ENCODE data around the gene TBKBP1. TPM values are rescaled to one million over a fixed set of nuclear protein-coding genes. Genes with fewer than 3 reads are reported as not detected.

Gene TBKBP1
- polyA plus RNA-seq, 1 donor: 31.1 TPM

DNA sequence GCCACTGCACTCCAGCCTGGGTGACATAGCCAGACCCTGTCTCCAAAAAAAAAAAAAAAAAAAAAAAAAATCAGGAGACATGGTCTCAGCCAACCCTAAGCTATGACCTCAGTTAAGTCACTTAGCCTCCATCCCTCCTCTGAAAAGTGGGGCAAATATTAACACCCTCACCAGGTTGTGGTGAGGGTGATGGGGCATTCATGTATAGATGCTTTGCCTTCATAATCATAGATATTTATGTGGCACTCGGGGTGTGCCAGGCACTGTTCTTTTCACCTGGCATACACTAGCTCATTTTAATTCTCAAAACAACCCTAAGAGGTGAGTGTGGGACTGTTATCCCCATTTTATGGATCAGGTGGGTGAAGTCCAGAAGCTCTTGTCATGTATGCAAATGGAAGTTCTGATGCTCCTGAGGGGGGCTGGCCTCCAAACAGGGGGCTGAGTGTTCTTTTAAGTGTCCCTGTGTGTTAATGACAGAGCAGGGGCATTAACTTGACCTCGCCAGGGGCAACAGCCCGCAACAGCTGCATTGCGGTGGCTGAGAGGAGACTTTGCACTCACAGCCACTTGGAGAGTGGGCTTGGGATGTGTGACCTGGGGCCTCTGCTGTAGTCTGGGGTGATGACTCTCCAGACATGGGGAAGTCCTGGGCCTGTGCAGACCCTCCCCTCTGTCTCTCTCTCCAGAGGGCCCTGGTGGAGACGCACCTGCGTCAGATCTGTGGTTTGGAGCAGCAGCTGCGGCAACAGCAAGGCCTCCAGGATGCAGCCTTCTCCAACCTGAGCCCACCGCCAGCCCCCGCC lies 4.1 kb downstream of the TBKBP1 start:
- DNase-seq: no peak

DNA sequence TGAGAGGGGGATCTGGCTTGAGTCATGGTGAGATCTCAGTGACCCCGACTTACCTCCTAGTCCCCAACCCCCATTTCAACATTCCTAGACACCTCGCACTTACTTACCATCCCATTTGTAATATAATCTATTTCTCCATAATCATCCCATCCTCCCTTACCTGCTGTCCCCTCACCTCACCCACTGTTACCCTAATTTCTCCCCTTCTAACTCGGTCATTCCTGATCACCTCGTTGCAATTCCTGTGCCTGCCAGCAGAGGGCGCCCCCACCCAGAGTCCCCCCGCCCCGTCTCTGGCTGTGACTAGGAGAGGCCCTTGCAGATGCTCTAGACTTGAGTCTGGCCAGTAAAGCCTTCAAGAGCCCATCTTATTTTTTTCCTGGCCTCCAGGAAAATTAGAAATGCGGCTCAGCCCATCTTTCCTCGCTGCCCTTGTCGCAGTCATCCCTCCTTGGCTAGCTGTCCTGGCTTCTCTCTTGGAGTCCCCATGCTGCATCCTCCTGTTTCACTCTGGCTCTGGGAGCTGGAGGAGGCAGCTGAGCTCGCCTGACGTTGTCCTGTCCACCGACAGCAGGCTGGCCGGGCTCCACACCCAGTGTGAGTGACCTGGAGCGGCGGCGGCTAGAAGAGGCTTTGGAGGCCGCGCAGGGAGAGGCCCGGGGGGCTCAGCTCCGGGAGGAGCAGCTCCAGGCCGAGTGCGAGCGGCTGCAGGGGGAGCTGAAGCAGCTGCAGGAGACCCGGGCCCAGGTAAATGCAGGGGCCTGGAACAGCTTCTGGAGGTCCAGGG lies 5.0 kb downstream of the TBKBP1 start:
- no peak for DNase-seq

DNA sequence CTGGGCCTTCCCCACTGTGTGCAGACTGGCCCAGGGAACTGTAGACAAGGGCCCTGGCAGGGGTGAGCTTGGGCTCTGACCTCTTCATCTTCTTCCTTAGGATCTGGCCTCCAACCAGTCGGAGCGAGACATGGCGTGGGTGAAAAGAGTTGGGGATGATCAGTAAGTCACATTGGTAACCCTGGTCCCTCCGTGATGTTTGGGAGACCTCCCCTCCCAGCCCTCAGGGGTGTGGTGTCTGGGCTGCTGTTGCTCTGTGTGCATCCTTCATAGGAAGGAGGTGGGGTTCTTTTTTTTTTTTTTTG lies 5.5 kb downstream of the TBKBP1 start:
- no peak for DNase-seq

DNA sequence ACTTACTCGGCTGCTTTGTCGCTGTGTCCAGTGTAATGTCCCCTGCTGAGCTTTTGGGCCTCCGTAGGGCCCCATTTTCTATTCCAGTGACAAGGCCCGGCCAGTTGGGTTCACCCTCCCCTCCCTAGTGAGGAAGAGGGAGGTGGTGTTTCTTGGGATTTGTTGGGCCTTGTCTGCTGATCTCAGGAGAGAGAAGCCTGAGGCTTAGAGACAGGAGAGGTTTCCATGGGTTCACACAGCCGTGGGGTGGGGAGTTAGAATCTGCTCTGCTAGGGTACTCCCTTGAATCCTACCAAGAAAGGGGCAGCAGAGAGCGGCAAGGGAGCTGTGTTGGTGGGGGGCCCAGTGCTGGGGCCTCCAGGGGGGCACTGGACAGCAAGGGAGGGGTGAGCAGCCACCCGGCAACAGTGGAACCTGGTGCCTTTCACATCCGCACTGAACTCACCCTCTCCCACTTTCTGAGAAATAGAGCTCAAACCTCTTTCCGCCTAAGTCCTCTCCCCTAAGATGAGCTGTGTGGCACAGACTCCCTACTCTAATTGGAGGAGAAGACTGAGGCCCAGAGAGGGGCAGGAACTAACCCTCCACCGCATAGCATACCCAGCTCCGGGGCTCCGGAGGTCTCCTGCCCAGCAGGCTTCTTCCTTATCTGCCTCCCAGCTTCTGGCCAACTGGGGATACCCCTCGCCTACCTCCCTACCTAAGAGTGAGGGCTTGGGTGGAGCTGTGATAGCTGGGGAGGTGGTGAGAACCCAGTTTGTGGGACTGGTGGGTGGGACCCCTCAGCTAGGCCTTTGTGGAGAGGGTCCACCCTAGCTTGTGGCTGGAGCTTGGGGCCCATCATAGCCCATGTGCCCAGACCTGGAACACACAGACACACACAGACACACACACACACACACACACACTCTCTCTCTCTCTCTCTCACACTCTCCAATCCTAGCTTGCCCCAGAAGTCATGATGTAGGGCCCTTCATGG lies 6.8 kb downstream of the TBKBP1 start:
- DNase-seq: no peak

DNA sequence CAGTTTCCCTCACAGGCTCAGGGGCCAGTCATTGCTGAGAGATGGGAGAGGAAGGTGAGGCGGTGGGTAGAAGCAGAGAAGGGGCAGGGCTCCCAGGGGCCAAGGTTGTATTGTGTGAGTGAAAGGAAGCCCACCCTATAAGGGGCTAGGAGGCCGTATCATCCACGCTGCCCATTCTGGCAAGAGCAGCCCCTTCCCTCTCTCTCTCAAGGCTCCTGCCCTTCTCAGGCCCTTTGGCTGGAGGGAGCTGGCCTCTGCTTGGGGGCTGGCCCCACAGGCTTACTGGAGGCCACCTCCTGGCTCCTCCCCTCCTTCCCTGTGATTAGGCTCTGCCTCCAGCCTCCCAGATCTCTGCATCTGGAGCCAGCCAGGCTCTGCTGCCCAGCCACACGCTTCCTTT lies 7.6 kb downstream of the TBKBP1 start:
- no peak for DNase-seq

DNA sequence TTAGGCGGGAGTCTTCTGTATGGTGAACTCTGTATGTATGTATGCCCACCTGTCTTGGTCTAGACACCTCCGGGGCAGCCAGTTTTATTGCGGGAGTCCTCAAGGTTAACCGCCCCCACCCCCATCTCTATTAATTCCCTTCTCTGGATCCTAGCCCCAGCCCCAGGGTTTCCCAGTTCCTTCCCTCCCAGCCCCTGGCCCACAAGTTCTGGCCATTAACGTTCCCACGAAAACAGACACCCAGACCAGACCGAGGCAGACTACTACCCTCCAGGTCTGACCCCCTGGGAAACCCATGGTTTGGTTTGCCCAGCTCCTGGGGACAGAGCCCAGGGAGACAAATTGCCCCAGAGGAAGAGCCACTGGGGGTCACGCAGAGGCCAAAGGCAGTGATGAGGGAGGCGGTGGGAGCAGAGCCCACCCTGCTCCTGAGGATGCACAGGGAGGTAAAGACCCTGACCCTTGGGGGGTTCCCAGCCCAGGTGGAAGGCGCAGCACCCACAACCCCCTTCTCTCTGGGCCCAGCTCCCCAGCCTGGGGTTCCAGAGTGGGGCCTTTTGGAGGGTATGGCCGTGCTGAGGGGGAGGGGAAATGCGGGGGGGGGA lies 8.5 kb downstream of the TBKBP1 start:
- DNase-seq: no peak

DNA sequence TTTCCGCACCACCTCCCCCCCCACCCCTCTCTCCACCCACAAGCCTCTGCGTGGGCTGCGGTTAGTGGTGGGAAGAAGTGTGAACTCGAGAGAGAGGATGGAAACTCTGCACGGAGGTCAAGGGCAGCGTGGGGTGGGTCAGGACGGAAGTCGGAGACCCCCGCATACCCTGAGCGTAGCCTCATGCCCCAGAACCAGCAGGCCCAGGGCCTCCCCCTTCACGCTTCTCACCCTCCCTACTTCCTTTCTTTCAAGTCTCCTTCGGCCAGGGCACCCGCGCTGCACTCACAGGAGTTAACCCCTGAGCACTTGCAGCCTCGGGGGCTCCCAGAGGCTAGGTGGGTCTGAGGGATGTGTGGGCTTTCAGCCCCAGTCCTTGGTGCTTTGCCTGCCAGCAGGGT lies 9.2 kb downstream of the TBKBP1 start:
- no peak for DNase-seq

DNA sequence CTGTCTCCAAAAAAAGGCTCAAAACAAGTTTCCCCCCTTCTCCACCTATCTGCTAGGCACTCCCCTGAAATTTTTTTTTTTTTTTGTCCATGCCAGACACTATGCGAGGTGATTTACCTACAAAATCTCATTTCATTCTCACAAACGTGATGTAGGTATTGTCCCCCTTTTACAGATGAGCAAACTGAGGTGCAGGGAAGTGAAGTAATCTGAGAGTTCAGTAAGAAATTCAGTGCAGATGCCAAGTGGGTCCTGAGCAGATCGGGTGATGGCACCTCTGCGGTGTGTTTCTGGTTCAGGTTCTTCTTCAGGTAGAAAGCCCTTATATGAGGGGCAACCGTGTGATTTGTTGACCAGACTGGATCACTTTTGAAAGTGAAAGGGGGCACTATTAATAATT lies 9.7 kb downstream of the TBKBP1 start:
- no peak for DNase-seq

DNA sequence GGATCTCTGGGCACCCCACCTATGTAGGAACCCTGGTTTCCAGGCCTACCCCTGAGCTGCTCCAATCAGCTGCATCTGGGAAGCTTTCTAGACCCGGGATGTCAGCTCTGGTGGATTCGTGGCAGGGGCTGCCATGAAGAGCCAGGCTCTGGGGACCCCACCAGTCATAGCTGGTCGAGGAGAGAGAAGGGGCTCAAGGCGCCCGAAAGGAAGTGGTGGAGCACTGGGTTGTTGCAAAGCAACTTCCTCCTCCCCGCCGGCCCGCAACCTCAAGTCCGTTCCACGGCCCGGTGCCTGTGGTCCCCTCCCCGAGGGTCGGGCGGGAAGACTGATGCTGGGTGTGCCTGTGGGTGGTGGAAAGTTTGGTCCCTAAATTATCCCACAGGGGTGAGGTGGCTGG lies 10.2 kb downstream of the TBKBP1 start:
- DNase-seq: no peak

DNA sequence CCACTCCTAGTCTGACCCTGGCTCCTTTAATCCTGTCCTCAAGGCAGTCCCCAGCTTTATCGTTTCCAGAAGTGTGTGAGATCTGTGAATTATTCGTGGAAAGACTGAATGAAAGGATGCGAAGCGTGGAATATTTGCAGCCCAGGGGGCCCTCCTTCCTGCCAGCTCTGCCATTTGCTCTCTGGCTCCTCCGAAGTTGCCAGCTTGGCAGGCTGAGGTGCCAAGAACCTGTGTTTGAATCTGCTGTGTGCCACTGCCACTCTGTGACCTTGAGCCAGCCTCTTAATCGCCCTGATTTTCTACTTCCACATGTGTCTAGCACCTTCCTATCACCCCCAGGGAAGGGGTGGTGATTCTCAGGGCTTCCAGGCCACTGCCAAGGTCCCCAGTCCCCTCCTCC lies 10.8 kb downstream of the TBKBP1 start:
- DNase-seq: no peak

DNA sequence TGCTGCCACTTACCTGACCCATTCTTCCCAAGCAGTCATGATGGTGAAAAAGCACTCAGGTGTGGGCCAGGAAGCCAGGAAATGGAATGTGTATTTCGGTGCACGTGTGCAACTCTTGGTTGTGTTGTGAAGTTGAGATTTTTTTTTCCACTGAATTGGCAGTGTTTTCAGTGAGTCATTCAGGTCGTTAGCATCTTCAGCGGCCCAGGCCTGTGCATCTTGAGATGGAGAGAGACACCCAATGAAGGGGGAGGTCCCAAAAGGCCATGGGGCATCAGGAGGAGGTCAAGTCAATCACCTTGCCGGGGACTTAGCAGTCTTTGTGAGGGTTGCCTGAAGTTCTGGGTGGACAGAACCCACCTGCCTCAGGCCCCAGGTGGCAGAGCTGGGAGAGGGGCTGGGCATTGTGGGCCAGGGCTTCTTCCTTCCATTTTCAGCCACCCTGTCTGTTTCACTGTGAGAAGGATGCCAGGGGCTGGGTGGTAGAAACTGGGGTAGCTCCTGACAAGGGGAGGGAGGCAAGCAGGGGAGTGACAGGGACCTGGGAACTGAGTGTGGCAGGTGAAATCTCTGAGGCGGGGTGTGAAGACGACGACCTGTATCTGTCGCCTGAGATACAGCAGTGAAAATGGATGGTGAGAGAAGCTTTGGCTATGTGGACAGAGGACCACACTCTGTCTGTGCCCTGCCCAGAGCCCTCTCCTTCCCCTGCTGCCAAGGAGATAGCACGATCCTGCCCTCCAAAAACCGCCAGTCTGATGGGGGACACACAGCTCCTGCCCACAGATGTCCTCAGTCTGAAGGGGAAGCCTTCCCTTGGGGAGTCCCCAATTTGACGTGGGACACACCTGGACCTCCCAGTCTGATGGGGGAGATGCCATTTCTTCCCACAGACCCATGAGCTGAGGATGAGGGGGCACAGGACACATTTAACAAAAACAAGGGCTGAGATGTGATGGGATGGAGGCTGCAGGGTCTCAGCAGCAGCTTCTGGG lies 11.9 kb downstream of the TBKBP1 start:
- DNase-seq: no peak

DNA sequence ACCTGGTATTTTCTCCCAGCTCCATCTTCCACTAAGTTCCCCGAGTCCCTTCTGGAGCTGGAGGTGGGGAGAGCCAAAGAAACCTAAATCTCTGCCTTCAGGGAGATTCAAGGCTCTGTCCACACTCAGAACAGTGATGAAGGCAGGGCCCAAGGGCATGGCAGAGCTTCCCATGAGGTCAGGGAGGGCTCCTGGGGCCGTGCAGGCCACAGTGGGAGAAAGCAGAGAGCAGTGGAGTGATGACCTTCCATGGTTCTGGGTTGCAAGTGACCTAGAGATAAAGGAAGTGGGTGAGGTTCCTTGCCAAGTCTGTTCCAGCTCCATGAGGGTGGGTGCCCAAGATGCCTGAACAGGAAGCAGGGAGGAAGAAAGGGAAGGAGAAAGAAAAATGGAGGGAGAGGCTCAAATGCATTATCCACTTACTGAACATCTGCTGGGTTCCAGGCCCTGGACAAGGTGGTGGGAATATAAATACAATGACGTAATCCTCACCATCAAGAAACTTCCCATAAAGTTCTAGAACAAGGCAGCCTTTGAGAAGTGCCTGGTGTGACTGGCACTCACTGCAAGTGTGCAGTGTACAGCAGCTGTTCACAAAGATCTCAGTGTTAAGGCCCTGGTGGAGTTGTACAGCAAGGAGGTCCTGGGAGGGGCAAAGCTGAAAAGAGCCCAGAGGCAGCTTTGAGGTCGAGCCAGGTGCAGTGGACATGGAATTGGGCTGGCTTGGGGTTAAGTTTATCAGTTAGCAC lies 13.3 kb downstream of the TBKBP1 start:
- no peak for DNase-seq

DNA sequence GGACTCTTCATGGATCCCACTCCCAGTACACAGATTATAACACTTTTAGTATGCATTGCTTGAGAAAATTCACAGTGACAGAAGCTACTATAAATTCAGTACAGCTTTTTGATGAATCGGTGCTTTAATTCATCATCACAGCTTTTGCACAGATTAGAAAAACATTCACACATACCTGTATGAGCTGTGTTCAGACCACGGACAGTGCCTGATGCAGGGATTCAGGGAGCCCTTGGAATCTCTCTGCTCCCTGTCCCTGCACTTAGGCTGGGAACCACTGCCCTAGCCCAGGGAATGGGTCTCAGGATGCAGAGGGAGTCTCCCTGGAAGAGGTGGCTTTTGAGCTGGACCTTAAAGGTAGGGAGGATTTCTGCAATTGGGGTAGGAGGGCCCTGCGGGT lies 13.9 kb downstream of the TBKBP1 start:
- no peak for DNase-seq

DNA sequence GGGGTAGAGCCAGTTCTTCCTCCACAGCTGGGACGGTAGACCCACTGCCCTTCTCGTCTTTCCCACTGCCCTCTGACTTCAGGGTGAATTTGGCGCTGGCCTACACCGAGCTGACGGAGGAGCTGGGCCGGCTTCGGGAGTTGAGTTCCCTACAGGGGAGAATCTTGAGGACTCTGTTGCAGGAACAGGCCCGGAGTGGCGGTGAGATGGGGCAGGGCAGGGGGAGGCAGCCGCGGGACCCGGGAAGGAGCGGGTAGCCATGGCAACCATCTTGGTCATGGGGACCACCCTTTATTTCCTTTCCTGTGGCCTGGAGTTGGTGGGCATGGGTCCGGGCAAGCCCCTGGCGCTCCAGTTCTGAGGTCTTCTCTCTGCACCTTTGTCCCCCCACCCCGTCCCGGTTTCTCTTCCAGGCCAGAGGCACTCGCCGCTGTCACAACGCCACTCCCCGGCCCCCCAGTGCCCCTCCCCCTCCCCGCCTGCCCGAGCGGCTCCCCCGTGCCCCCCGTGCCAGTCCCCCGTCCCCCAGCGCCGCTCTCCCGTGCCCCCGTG lies 14.4 kb downstream of the TBKBP1 start:
- no peak for DNase-seq

DNA sequence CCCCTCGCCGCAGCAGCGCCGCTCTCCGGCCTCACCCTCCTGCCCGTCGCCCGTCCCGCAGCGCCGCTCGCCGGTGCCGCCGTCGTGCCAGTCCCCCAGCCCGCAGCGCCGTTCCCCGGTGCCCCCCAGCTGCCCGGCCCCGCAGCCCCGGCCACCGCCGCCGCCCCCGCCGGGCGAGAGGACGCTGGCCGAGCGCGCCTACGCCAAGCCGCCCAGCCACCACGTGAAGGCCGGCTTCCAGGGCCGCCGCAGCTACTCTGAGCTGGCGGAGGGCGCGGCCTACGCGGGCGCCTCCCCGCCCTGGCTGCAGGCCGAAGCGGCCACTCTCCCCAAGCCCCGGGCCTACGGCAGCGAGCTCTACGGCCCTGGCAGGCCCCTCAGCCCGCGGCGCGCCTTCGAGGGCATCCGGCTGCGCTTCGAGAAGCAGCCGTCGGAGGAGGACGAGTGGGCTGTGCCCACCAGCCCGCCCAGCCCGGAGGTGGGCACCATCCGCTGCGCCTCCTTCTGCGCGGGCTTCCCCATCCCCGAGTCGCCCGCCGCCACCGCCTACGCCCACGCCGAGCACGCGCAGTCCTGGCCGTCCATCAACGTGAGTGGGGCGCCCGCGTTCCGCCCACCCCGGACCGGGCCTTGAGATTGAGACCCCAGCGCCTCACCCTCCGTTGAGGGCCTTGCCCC lies 15.0 kb downstream of the TBKBP1 start:
- no peak for DNase-seq

DNA sequence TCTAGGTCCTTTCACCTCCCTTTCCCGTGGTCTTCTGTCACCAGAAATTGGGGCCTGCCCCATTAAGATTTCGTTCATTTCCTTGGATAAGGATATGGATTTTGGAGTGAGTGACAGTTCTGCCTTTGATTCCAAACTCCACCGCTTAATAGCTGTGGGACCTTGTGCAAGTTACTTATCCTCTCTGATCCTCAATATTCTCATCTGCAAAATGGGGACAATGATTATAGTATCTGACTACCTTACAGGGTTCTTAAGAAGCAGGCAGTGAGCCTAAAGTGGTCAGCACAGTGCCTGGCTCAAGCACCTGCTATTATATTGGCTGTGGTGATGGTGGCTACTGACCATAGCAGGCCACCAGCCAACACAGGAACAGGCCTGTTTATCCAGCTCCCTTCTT lies 15.6 kb downstream of the TBKBP1 start:
- DNase-seq: no peak

DNA sequence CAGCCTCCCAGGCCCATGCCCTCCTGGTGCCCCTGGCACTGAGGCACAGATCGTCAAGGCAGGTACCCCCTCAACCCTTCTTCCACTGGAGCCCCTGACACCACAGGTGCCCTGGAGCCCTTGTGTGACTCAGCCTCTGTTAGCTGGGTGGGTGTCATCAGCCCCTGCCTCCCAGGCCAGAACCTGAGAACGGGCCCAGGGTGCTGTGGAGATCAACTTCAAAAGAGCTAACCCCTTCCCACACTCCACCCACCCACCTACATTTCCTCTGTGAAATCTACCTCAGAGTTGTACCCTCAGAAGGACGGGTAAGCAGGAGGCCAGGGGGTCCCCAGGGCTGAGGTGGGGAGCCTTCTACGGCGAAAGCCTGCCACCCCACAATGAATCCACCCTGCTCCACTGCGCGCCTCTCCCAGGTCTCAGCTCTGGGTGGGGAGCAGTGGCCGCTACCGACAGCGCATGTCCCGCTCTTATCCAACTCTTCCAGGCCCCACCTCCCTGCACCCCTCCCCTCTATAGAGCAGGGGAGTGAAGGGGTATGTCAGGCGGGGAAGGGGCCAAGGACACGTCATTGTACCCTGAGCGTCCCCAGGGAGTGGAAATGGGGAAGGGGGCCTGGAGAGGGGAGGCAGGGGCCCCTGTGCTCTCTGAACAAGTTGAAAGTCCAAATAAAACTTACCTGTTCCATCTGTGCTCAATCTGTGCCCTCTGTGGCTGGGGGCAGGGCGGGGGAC lies 17.6 kb downstream of the TBKBP1 start:
- DNase-seq: no peak

DNA sequence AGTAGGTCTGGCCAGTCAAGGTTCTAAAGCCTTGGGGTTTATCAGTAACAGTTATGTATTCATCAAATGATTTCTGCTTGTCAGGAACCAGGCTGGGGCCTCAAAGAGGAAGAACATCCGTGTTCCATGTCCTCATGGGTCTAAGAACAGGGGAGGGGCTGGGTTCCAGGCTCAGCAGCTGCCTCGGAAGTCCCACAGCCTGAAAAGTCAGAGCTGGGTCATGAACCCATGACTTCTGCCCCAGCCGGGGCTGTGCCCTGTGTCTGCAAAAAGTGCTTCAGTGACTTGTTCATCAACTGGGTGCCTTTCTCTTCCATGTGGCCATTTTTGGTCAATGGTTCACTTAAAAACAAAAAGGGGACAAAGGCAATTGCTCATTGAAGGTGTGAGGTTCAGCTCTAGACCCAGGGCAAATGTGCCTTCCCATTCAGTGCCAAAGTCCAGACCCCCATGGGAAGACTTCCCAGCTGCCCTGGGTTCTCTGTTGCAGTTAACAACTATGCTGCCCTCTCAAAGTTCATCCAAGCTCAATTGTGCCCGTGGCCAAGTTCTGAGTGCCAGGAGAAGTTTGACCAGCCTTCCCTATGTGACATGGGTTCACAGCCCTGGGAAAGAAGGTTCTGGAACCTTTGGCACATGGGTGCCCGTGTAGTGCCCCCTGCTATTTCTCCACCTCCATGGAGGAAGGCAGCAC lies 18.5 kb downstream of the TBKBP1 start:
- no peak for DNase-seq
